ENCODE data around the gene COL21A1.
A peak's percentile ranks its signal among the peaks of the same experiment; 100 is the strongest.
"Not testable (repeated sequence)": the region's sequence is repeated elsewhere in the genome, so short reads cannot be mapped to it uniquely, and the experiment has no call there.

Gene COL21A1

GRCh38 chr6:56246881-56247653 is at the start of gene COL21A1:
TSS of gene COL21A1 (minus strand) at chr6:56247580. CDS start at chr6:56182618, 64,962 bp downstream.
- peak; percentile 38 for DNase-seq (ENCODE audit: low spot score)

GRCh38 chr6:56293781-56294180 is 46.4 kb upstream of the COL21A1 start:
- DNase-seq (ENCODE audit: low spot score): no peak

- DNase-seq (ENCODE audit: low spot score): peak; percentile 76
Observed at GRCh38 chr6:56292505-56293181, 45.3 kb upstream of the COL21A1 start.

GRCh38 chr6:56291302-56291917 is 44.0 kb upstream of the COL21A1 start:
- DNase-seq (ENCODE audit: low spot score): no peak

DNA sequence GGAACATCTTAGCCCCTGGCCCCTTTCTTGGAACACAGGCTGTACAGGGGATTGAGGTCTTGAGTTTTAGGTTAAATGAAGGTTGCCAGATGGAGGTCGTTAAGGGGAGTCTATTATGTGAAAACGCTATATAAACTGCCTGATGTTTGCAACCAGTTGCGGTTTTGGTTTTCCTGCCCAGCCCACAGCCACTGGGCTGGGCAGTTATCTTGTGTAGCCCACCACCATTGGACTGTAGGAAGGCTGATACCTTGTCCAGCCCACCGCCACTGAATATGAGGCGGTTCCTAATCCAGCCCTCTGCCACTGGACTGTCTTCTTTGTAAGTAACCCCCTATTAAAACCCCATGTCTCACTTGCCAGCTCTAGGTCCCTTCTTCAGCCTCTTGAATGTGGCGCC is 42.3 kb upstream of the COL21A1 start:
- no peak for DNase-seq (ENCODE audit: low spot score)

- DNase-seq (ENCODE audit: low spot score): no peak
Observed at GRCh38 chr6:56288347-56288746, 41.0 kb upstream of the COL21A1 start.

DNA sequence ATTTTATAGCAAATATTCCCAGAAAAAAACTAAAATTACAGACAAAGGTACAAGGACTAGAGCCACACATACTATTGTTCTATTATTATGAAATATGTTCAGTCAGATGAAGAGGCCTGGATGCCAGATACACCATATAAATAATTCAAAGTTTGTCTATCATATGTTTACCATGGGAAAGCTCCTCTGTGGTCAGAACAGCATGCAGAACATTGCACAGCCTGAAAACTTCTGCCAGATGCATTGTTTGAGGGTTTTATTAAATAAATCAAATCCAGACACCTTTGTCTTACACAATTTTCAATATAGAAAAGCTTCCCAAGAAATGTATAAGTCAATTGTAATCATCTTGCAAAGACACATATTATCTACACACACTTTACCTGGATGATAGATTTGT is 35.0 kb upstream of the COL21A1 start:
- DNase-seq (ENCODE audit: low spot score): no peak

DNA sequence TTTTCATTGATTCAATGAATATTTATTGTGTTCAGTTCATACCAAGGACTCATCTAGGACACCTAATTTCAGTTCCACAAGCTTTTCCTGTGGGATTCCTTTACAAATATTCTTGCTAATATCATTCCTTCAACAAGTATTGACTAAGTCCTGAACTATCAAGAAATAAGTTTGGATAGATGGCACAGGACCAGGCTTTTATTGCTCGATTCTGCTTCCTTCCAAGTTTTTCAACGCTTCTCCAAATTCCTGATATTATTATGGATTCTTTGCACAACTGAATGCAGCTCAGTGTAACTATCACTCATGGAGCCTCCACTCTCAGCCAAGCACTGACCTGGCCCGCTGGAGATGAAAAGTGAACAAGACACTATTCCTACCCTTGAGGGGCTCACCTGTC is 32.7 kb upstream of the COL21A1 start:
- no peak for DNase-seq (ENCODE audit: low spot score)

- no peak for DNase-seq (ENCODE audit: low spot score)
Observed at GRCh38 chr6:56279331-56280080, 32.1 kb upstream of the COL21A1 start.

GRCh38 chr6:56278171-56278591 is 30.8 kb upstream of the COL21A1 start:
- no peak for DNase-seq (ENCODE audit: low spot score)

- DNase-seq (ENCODE audit: low spot score): no peak
Observed at GRCh38 chr6:56270812-56271441, 23.5 kb upstream of the COL21A1 start.

DNA sequence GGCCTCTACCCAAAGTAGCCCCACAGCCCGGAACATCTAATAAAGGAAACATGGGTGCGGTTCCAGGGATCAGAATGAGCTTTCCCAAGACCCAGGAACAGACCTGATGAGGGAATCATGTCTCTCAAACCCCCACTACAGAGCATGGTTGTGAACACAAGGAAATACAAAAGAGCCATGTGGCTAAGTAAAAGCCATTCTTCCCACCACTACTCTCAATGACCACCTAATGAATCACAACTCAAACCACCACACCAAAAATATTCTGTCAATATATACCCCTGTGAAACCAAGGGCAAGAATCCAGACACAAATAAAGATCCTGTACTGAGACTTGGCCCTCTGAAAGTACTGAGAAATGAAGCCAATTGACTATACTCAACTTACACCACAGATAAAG is 20.9 kb upstream of the COL21A1 start:
- DNase-seq (ENCODE audit: low spot score): no peak

DNA sequence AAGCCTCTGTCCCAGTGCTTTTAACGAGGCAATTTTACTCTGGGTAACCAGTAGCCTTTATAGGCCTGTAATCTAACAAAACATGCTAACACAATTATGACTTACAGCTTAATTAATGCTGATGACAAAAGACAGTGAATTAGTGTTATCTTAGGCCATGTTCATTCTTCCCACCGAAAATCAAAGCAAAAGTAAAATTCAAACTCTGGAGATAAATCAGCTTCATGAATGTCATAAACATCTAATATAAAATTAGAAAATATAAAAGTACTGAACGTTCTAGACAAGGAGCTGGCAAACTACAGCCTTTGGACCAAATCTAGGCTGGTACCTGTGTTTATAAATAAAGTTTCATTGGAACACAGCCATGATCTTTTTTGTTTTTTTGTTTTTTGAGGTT is 18.6 kb upstream of the COL21A1 start:
- DNase-seq (ENCODE audit: low spot score): no peak

DNA sequence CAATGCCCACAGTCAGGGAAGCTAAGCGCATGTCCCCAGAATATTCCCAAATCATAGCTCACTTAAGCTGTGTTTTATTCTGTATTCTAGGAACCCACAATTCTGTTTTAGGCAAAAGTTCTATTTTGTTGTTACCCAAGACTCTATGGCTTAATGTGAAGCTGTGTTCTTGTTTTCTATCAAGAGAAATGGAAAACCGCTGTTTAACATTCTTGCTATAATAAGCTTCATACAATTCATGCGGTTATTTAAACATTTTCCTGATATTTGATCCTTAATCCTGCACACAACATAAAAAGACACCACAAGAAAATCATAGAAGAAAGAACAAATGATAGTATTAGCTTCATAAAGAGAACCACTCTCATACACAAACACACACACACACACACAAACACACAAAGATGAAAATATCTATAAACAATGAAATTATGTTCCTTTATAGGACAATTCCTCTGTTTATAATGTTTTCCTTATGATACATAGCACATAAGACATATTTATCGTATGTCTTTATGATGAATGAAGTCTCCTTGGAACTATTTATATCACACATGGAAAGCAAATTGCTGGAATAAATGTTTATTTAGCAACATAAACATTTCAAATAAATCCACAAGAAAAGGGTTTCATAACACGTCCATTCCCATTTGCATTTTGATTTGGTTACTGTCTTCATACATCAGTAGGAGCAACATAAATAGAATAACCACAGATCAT is 16.4 kb upstream of the COL21A1 start:
- no peak for DNase-seq (ENCODE audit: low spot score)

GRCh38 chr6:56260593-56260992 is 13.2 kb upstream of the COL21A1 start:
- DNase-seq (ENCODE audit: low spot score): not testable (repeated sequence)

DNA sequence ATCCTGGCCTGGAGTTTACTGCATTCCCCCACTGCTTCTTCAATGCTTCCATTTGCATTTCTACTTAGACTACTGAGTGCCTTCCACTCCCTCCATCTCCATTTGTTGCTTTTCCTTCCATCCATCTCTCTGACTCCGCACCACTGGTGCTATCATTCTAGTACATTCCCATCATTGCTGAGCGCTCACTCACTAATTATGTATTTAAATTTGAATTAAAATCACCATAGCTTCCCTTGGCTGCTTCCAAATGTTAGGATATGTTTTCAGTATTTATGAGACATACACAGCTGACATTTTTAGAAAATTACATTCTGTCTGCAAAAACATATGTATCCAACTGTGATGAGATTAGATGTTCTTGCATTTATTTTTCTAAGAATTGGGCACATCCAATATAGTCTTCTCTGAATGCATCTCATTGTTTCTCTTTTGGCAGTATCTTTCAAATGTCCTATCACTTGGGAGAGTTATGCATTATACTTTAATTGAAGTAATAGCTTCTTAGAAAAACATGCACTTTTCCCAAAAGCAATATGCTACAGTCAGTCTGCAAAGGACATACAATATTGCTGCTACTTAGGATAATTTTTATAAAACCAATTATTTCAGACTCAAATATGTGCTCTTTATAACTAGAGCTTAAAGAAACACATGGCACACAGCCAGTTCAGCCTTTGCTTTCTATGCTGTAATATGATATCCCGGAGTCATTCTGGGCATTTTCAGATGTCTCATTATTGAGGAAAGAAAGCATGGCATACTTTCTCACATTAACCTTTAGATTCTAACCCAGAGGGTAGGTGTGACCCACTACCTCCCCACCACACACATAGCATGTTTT is 12.1 kb upstream of the COL21A1 start:
- DNase-seq (ENCODE audit: low spot score): peak; percentile 6

DNA sequence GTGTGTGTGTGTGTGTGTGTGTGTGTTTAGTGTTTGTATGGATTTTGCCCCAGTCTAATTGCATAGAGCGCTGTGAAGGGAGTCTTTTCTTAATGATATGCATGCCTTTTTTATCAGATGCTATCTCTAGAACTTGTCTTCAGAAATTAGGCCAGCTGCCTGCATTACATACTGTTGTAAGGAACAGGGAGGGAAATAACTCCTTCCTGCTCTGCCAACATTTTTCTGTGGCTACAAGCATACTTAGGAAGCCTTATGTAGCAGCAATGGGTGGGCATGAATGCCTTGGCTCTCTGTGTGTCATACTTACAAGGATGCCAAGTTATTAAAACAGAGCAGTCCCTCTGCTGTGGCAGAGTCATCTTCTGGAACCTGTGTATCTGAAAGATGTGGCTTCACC is 8.0 kb upstream of the COL21A1 start:
- peak; percentile 8 for DNase-seq (ENCODE audit: low spot score)

GRCh38 chr6:56250266-56250665 is 2.9 kb upstream of the COL21A1 start:
- no peak for DNase-seq (ENCODE audit: low spot score)

DNA sequence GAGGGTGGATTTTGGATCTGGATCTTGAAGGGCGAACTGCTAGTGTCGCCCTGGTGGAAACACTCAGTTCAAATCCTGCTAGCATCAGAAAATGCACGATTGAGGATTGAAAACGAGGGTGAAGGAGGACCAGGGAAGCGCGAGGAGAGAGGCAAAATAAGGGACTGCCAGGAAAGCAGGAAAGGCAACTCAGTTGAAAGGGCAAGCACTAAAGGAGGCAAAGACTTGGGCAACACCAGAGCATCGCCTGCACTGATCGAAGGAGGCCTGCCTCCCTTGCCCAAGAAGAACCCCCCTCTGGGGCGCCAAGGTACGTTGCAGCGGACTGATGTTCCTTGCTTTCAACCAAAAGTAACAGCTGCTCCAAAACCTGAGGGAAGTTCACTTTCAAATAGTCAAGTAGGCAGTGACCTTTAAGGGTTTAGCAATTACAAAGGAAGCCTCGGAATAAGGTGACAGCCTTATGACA is 308 bp upstream of the COL21A1 start:
- no peak for DNase-seq (ENCODE audit: low spot score)

DNA sequence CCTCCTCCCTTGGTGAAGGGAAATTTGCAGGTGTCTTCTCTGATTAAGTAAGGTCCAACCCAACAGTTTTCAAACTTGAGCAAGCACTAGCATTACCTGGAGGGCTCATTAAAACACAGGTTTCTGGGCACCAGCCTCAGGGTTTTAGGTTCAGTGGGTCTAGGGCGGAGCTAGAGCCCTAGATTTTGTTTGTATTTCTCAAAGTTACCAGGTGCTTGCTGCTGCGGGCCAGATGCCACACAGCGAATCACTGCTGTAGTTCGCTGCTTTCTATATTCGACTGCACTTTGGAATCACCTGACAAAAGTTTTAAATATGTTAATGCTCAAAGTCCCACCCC is 869 bp downstream of the COL21A1 start:
- no peak for DNase-seq (ENCODE audit: low spot score)
